Central memory CD4-positive, alpha-beta T cell (primary cell): ENCODE measurements around the gene BNC2.

Experiments used
- DNase-seq: peaks from one replicate; pipeline ENCODE4 v3.0.0; 2022

Gene BNC2

DNA sequence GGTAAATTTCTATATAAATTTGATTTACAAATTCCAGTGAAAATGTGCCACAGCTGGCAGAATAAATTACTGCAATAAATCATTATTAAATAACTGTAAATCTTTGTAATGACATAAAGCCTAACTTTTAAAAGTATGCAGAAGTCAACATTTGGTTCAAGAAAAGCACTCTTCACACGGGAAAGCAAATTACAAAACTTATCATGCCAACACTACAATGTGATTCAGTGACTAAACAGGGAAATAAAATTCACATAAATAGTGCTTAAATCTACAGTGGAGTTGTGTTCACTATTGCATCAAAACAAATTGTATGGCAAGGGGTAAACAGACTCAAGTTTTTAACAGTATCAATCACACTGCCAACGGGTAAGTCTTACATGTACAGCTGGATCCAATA, 117.2 kb downstream of the BNC2 start:
- DNase-seq: no peak

DNA sequence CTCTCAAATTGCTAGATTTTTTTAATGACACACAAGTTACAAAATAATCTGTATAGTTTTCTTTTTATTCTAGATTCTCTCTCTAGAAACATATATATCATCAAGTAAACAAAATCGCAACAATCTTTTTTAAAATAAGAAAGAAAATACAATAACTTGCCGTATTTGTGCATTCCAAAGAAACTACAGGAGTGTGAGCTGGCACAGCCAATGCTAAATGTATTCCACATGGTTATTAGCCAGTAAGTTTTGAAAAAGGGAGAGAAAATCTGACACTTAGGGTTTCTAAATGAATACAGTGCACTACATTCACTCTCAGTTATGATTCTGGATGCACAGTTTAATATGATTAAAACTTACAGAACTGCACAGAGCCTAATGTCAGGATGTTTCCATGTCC, 117.9 kb downstream of the BNC2 start:
- DNase-seq: no peak

DNA sequence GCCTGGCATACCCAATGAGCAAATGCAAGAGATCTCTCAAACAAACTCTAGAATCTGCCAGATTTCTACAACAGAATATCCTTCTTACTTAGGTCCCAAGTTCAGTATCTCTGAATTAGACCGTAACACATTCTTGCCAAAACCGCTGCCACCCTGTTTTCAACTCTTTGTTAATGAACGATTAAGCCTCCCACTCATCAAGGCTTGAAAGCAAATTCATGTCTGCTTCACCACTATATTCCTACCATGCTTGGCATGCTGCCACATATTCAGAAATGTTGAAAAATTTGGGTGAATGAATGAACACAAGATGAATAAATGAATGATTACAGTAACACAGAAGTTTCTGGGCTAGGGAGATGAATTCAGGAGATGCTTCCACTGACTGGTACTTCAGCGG, 119.9 kb downstream of the BNC2 start:
- DNase-seq: no peak

DNA sequence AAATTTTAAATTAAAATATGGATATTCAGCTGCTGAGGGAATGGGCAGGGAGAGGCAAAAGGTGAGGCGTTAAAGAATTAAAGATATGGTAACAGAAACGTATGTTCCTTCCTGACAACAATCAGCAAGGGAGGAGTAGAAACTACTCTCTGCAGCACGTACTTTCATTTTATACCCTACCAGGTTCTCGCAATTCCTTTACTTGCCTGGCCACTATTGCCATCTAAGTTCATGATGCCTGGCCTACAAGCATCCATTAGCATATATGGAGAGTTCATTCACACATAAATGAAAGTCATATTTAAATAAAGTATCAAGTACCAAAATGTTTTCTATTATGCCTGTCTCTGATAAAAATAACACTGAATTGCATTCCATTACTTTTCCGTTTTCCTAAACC, 125.1 kb downstream of the BNC2 start:
- no peak for DNase-seq

DNA sequence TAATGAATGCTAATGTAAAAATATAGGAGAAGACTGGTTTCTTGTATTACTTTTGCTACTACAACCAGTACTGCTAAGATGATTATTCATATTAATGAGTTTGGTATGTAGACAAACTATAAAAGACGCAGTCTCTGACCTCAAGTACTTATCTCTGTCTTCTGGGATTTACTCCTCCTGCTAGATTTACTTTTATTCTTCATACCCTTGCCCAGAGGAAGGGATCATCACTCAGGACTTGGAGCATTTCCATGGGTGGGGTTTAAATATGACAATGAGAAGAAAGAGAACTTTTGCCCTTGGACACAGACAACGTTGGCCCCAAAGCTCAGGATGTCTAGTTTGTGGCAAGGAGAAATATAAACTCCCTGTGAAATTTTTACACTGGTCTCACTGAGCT, 126.1 kb downstream of the BNC2 start:
- DNase-seq: no peak

DNA sequence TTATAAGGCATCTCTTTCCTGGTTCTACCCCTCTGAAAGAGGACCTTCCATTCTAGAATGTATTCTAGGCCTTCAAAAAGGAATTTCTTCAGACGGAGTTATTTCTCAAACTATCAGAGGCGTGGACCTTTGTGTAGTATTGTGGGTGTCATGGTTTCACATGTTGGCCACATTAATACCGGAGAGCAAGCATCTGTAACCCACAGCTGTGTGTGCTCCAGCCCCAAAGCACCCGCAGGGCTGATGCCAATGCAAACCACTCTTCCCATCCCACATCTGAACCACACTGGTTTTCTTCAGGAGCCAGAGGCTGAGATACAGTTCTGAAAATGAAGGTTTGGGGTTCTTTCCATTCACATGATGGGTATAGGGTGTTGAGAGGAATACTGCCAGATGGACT, 127.1 kb downstream of the BNC2 start:
- no peak for DNase-seq

DNA sequence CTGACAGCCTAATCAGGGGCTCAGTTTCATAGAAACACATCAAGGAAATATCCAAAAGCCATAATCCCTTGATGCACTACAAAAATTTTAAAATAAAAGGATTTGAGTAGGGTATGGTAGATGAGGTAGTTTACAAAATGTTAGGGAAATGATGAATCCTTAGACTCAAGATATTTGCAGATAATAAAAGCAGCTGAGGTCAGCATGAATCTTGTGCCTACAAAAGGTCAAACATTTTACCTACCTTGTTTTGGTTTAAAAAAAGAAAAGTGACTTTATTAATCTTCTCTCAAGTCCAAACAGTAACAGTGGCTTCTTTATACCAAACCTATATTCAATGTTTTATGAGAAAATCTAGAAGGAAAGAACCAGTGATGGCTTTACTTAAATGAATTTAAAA, 135.5 kb downstream of the BNC2 start:
- no peak for DNase-seq

DNA sequence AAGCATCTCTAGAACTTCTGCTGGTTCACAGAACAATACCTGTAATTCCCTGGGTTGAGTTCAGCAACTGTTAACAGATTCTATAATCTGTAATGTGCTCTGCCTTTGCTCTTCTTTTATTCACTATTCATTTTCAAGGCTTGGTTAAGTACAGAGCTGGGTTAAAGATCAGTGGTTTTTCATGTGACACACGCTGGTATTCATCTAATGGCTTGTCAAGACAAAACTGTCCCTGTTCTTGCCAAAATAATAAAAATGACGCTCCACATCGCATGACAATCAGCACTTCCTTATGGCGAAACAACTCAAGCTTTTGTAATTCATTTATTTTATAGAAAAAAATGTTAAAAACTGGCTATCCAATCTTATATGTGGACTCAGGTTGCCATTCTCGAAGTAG, 137.9 kb downstream of the BNC2 start:
- no peak for DNase-seq

DNA sequence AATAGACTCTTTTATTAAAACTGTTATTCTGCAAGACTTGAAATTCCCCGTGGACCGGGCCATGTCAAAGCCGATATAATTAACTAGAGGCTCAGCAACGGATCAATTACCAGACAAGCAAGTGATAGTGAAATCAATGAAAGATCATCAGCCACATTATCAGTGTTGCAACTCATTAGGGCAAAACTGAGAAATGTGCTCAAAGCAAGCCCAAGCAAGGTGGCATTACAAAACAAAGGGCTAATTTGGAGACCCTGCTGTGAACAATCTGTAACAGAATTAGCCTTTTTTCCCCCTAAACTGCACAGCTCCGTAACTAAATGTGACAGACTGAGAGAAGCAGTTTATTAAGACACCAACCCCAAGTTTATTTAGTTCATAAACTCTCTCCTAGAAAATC, 140.3 kb downstream of the BNC2 start:
- DNase-seq: no peak

DNA sequence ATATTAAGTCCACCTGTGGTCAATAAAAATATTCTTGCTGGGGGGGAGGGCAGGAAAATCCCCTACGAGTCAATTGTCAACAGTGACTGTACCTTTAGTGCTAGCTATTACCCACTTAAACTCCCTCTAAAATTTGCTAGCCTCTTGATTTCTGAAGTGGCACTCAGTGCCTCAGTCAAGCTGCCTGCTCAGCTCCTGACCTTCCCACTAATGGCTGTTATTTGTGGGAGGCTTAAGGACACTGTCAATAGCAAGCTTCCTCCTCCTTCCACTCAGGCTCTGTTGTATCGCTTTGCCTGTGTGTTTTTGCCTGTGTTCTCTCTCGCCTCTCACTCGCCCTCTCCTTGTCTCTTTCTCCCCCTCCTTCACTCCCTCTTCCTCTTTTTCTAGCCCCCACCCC, 140.8 kb downstream of the BNC2 start:
- DNase-seq: no peak

DNA sequence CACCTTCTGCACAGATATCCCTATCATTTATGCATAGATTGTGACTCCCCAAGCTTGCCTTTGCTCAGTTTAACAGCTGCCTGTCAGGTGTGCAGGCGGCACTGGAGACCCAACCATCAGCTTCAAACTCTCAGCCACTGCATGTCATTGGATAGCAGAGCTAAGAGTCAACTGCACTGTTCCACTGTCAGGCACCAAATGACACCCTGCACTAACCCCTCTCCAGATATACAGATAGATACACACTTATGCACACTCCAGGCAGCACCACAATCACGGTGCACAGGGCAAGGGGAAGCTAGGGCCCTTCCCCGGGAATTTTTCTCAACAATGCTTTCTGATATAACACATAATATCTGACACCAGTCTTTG, 142.3 kb downstream of the BNC2 start:
- DNase-seq: no peak

DNA sequence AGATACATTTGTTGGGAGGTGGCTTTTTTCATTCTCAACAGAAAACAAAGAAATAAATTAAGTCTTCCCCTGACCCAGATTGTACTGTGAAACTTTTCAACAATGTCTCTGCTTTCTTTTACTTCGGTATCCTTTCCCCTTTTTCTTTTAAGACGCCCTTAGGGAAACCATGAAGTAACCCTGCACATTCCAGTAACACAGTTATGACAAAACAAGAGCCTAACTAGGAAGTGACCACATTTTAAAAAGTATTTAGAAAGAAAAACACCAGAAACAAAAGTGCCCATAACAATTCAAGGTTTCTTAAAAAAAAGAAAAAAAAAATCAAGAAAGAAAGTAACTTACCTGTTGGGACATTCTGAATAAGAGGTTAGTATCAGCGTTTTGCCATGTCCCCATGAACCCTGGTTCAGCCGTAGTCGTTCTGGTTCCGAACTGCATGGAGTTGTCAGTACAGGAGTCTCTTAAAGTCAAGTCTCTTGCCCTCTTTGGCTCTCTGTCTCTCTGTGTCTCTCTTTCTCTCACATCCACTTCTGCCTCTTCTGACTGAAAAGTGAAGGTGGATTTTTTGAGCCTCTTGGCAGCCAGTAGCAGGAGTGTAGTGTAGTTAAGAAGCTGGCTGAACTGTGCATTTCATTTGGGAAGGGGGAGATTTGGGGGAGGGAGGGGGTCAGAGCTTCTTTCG, 142.9 kb downstream of the BNC2 start:
- no peak for DNase-seq

DNA sequence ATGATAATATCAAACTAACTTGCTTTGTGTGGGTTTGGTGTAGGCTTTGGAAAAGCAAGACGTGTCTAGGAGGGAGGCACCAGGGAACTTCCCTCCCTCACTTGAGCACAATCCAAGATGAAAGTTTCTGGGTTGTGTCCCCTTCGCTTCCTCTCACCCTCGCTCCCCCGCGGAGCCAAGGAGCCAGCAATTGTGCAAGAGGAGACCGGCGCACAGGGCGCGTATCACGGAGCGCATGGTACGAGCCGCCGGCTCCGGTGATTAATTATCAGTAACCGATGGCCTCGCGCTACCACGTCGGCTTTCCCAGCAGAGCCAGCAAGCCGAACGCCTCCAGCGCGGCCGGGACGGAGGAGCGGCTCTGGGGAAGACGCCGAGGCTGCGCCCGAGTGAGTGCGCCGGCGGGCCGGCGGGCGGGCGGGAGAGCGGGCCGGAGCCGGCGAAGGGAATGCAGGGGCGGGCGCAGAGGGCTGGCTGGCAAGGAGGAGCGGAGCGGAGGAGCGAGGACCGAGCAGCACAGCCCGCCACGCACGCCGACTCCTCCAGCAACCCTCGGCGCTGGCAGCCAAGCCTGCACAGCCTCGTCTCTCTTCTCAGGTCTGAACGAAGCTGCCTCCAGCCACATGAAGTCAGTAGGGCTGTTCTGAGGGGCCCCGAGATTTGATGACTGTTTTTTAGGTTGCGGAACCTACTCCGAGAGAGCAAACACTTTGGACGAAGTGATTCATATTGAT, 143.6 kb downstream of the BNC2 start:
- no peak for DNase-seq

DNA sequence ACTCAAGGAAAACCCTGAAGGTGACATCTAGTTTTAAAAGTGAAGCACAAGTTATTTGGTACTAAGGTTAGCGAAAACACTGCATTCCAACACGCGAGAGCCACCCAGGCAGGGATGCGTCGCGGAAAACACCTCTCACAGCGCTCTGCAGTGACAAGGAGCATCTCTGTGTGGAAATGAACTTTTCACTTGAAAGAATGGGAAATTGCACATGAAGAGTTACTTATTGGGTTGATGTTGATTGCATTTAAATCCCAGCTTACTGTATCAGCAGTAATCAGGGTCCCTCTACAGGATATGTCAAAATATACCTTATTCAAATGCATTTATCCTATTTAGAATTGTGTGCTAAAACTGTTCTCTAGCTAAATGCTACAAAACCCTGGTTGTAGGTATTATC, 144.4 kb downstream of the BNC2 start:
- DNase-seq: no peak

DNA sequence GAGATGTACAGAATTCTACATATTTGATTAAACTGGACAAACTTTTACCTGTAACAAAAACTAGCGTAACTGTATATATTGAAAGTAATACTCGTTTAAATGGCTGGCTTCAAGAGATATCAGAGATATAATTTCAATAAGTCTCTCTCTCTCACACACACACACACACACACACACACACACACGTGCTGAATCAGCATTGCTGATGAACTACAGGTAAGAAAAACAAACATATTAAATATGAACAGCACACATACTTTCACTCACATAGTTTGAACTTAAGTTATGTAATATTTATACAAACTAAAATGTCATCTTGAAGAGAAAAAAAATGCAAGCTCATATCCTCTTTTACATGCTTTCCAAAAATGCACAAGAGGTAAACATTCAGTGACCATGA, 145.4 kb downstream of the BNC2 start:
- DNase-seq: no peak

DNA sequence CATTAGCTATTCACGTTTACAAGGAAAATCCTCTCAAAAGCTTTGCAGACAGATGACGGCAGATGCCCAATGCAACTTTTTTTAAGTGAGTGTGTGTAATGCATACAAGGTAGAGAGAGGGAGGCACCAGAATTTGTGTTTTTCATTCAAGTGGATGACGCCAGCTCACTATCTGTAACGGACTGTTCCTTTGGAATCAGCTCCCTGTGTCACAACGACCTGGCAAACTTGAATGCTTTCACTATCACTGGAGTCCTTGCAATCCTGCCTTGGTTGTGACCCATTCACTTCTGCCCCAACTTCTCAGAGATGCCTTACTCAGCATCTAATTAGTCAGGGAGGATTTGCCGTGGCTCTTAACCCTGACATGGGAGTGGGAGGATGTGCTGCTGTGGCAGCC, 148.5 kb downstream of the BNC2 start:
- DNase-seq: no peak

DNA sequence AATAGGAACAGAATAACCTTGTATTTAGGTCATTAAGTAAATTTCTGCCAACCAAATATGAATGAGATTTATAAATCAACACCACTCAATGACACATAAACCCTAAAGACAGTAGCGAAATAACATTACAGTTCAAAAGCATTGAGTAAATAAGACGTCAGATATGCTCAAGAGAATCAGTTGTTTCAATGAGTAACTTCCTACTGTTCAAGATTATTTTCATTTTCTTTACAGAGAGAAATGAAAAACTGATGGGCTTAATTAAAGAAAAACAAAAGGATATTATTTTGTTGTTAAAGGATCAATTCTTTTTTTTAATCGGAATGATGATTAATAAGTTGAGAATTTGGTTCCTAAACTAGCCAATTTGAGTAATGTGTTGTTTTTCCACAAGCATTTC, 150.1 kb downstream of the BNC2 start:
- DNase-seq: no peak

DNA sequence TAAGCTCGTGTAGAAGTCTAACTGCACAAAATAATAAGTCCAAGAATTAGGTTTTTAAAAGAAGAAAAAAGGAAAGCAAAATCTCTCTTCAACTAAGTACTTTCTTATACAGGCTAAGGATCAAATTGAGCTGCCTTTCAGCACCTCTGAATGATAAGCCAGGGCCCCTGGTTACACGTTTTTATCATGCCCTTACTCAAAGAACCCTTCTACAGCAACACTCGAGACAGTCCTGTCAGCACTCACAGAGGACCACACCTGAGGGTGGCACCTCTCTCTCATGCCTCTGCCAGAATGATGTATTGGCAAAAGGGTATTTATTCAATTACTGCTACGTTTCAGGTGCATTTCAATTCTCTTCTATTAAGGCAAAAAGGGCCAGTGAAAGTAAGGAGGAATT, 150.5 kb downstream of the BNC2 start:
- DNase-seq: no peak

DNA sequence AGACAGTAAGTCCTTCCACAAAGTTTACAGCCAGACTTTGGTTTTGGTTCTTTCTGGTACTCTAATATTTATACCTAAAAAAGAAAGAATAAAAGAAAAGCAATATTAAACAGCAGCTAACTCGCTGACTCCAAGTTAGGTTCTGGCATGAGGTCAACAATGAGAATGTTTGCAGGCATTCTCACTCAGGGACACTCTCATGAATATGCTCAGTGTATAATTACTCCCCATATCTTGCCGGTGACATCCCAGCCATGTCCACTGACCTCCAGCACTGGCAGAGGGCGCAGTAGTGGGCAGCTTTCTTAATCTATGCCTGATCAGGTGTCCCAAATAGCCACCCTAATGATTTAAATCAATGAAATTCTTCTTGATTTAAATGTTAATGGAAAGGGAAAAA, 151.5 kb downstream of the BNC2 start:
- DNase-seq: no peak

DNA sequence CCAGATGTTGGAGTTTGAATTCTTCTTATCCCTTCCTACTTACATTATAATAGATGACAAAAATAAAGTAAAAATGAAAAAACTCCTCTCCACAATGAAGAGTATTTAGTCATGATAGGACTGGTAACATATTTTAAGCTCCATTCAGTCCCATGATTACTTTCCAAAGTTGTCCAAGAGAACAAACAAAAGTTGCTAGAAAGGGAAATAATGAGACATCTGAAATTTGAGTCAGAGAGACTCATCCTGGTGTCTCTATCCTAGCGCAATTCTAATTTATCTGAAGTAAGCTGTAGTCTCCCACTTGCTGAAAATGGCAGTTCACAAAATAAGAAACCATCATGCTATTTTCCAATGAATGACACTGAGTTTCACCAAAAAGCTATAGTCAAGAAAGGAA, 152.2 kb downstream of the BNC2 start:
- DNase-seq: no peak

DNA sequence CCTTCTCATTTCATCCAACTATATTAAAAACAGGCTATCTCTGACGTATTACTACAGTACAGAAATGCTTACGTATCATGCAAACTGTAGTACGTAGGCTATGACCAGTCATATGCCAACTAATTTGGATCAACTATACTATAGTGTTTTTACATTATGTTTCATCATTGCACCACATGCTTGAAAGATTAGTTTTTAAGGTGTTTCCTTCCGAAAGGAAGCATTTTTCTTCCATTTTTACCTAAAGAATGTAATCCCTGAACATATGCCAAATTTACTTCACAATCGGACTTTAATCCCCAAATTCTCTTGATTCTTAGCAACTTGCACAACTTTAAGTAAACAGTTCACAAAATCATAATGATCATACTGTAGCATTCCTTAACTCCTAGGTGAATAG, 153.9 kb downstream of the BNC2 start:
- no peak for DNase-seq

DNA sequence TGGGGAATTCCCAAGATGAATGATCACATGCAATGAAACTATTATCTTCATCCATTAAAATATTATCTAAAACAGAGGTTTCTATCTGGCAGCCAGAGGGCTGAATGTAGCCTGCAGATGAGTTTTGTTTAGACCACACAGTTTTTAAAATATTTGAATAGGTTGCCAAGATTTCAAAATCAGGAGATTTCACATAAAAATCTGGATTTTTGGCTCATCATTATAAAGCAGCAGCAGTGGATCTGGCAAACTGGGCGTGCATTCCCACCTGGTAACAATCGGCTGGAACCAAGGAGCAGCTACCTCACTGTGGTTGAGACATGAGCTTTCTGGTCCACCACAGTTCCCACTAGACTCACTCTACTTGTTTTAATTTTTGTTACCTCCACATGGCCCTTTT, 155.1 kb downstream of the BNC2 start:
- DNase-seq: no peak

DNA sequence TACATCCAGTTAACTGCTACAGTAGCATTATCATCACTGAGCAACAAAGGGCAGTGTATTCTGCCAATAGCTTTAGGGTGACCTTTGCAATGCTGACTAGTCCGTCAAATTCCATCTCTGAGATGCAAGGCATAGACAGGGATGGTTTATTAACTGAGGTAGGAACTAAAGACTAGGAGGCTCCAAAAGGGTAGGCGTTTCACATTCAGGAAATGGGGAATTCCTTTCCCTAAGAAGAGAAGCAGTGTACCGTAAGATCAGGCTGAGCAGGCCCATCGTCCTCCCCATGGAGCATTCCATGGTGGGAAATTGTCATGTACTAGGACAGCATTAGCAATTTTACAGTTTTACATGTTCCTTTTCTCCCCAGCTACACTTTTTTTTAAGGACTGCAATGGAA, 157.7 kb downstream of the BNC2 start:
- DNase-seq: no peak

DNA sequence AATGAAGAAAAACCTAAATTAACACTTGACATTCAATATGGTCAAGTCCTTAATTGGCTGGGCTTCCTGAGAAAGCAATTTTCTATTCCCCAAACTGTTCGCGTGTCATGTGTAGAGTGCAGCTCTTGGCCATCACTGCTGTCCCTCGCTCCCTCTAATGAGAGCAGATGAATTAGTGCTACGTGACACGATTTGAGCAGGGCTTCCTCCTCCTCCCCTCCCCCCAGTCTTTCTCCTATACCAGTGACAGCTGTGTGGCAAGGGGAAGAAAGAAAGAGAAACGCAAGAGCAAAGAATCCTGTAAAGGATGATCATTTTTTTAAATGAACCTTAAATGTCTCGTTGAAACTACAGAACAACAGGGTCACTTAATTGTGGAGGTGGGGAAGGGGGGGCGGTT, 159.6 kb downstream of the BNC2 start:
- no peak for DNase-seq

DNA sequence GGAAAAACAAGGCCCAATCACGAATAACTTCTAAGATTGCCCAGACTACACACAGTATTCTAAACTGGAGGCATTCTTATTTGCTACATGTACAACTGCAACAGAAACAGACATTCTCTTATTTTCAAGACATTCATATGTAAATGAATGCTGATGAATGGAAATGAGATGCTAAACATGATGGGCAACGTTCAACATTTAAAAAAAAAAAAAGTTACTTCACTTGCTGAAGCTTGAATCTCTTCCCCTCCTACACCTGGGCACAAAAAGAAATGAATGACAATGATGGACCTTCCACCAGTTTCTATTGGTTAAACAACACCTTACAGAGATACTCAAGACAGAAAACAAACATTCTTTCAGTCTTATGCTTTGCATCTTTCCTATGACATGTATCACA, 160.5 kb downstream of the BNC2 start:
- DNase-seq: no peak
